ENCODE data around the gene MDM2.

Gene MDM2

GRCh38 chr12:68886636-68887572 lies 78.9 kb downstream of the MDM2 start:
- intact Hi-C loops (cut with DNase I): no loop called here
- no peak for DNase-seq

GRCh38 chr12:68887641-68888040 lies 79.7 kb downstream of the MDM2 start:
- no peak for DNase-seq
- intact Hi-C loops (cut with DNase I): no loop called here

GRCh38 chr12:68888243-68888642 lies 80.3 kb downstream of the MDM2 start:
- intact Hi-C loops (cut with DNase I): no loop called here

GRCh38 chr12:68890701-68891113 lies 82.7 kb downstream of the MDM2 start:
- intact Hi-C loops (cut with DNase I): no loop called here
- DNase-seq: no peak

More at GRCh38 chr12:68888243-68888642, 80.3 kb downstream of the MDM2 start:
- no peak for DNase-seq

GRCh38 chr12:68891141-68891540 lies 83.2 kb downstream of the MDM2 start:
- intact Hi-C loops (cut with DNase I): no loop called here
- DNase-seq: no peak

GRCh38 chr12:68893201-68893600 lies 85.2 kb downstream of the MDM2 start:
- intact Hi-C loops (cut with DNase I): no loop called here
- DNase-seq: no peak

- intact Hi-C loops (cut with DNase I): no loop called here
- no peak for DNase-seq
Observed at GRCh38 chr12:68893741-68894140, 85.8 kb downstream of the MDM2 start.

GRCh38 chr12:68894276-68894855 lies 86.4 kb downstream of the MDM2 start:
- intact Hi-C loops (cut with DNase I): no loop called here
- DNase-seq: no peak

GRCh38 chr12:68896881-68897540 lies 89.0 kb downstream of the MDM2 start:
- intact Hi-C loops (cut with DNase I): no loop called here
- no peak for DNase-seq

- intact Hi-C loops (cut with DNase I): no loop called here
- peak in 30 of 42 donors; percentile 4 to 81 (median 42) for DNase-seq
Observed at GRCh38 chr12:68899251-68899771, 91.3 kb downstream of the MDM2 start.

GRCh38 chr12:68900241-68900640 lies 92.3 kb downstream of the MDM2 start:
- intact Hi-C loops (cut with DNase I): no loop called here
- DNase-seq: no peak

All from head of caudate nucleus (tissue), 42 donors.